ENCODE measurements around the gene MCCC2. TPM values are rescaled to one million over a fixed set of nuclear protein-coding genes. Genes with fewer than 3 reads are reported as not detected.

MCCC2 gene
- total RNA-seq, 4 donors from 2014 or later: 32.8 to 73.5 (median 37.4) TPM

DNA sequence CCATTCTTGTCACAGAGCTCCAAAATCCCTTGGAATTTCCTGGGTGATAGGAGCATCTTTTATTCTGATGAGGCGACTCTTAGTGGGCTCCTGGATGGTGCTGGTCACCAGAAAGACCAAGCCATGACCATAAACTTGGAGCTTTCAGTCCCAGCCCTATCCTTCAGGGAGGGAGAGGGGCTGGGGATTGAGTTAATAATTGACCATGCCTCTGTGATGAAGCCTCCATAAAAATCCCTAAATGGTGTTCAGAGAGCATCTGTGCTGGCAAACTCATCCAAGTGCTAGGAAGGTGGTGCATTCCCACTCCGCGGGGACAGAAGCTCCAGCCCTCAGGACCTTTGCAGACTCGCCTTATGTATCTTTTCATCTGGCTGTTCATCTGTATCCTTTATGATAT lies 28.7 kb downstream of the MCCC2 start:
- TF ChIP-seq, protein P1, sequence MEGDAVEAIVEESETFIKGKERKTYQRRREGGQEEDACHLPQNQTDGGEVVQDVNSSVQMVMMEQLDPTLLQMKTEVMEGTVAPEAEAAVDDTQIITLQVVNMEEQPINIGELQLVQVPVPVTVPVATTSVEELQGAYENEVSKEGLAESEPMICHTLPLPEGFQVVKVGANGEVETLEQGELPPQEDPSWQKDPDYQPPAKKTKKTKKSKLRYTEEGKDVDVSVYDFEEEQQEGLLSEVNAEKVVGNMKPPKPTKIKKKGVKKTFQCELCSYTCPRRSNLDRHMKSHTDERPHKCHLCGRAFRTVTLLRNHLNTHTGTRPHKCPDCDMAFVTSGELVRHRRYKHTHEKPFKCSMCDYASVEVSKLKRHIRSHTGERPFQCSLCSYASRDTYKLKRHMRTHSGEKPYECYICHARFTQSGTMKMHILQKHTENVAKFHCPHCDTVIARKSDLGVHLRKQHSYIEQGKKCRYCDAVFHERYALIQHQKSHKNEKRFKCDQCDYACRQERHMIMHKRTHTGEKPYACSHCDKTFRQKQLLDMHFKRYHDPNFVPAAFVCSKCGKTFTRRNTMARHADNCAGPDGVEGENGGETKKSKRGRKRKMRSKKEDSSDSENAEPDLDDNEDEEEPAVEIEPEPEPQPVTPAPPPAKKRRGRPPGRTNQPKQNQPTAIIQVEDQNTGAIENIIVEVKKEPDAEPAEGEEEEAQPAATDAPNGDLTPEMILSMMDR (IDR thresholded peaks at IDR 0.05): no peak

DNA sequence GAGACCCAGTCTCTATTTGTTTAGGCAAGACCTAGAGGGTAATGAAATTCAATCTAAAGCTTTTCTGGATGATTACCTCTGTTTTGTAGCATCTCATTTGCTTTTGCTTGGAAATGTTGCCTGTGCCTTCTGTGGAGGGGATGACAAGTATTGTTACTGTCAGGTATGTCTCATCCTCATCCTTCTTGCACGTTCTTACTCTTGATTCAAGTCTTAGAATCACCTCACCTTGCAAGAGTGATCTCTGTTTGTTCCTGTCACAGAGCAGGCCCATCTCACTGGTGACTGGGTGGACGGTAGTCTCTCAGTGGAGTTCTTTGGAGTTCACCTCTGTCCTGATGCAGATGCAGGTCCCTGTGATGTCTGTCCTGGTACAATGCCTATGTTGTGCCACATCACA lies 33.5 kb downstream of the MCCC2 start:
- TF ChIP-seq, protein P1 (IDR thresholded peaks at IDR 0.05): no peak
- ATAC-seq (ENCODE audit: low FRiP score) (no peak), DNase-seq (ENCODE audit: low spot score) (no peak)

More for the DNA sequence above, 28.7 kb downstream of the MCCC2 start:
- DNase-seq (ENCODE audit: low spot score) (no peak), ATAC-seq (ENCODE audit: low FRiP score) (no peak)

DNA sequence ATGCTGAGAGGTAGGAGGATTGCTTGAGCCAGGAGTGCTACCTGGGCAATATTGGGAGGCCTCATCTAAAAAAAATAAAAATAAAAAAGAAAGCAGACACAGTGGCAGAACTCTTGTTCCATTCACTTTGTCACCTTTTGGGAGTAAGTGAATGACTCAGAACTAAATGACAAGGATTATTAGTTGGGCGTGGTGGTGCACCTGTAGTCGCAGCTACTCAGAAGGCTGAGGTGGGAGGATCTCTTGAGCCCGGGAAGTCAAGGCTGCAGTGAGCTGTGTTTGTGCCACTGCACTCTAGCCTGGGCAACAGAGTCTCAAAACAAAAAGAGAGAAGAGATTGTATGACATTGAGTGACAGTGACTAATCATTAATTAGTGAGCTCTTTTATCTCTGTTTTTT lies 34.1 kb downstream of the MCCC2 start:
- ATAC-seq (ENCODE audit: low FRiP score) (no peak), DNase-seq (ENCODE audit: low spot score) (no peak)
- TF ChIP-seq, protein P1 (IDR thresholded peaks at IDR 0.05): no peak

DNA sequence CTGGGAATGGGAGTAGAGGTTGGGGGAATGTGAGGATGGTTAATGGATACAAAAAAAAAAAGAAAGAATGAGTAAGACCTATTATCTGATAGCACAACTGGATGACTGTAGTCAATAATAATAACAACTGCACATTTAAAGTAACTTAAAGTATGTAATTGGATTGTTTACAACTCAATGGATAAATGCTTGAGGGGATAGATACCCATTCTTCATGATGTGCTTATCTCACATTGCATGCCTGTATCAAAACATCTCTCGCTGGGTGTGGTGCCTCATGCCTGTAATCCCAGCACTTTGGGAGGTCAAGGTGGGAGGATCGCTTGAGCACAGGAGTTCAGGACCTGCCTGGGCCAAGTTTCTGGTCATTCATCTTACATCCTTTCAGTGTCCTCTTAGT lies 34.6 kb downstream of the MCCC2 start:
- ATAC-seq (ENCODE audit: low FRiP score): no peak

DNA sequence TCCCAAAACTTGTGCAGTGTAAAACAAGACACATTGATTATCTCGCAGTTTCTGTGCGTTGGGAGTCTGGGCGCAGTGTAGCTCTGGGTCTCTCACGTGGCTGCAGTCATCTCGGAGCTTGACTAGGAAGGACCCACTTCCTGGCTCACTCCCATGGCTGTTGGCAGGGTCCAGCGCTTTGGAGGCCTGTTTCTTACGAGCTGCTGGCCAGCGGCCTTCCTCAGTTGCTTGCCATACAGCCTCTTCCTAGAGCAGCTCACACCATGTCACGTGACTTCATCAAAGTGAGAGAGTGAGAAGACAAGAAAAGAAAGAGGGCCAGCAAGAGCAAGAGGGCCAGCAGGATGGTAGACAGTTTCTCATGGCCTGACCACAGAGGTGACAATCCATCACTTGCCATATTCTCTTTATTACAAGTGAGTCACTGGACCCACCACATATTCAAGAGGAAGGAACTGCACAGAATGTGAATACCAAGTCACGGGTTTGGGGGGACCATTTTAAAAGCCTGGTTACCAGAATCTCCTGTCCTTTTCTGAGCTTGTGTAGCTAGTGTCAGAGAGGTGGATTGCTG lies 36.2 kb downstream of the MCCC2 start:
- ATAC-seq (ENCODE audit: low FRiP score) (no peak), DNase-seq (ENCODE audit: low spot score) (no peak)
- TF ChIP-seq, protein P1 (IDR thresholded peaks at IDR 0.05): no peak

More for the DNA sequence above, 34.6 kb downstream of the MCCC2 start:
- DNase-seq (ENCODE audit: low spot score): no peak
- TF ChIP-seq, protein P1 (IDR thresholded peaks at IDR 0.05): no peak

DNA sequence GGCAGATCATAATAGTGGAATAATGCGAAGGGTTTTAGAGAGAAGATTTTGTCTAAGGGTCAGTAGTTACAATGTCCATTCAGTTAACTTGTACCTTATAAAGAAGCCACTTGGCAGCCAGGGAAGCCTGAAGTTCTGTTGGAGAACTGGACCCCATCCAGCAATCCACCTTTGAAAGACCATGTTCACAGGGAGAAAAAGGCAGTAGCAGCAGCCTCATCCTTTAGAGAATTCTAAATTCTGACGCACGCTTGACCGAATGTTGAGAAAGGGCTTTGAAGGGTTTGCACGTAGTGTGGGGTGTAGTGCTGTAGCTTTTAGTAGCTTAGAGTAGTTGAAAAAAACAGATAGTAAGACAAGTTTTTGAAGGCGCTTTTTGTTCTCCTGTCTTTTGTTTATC lies 42.8 kb downstream of the MCCC2 start:
- TF ChIP-seq, protein P1 (IDR thresholded peaks at IDR 0.05): no peak
- no peak for ATAC-seq (ENCODE audit: low FRiP score)

DNA sequence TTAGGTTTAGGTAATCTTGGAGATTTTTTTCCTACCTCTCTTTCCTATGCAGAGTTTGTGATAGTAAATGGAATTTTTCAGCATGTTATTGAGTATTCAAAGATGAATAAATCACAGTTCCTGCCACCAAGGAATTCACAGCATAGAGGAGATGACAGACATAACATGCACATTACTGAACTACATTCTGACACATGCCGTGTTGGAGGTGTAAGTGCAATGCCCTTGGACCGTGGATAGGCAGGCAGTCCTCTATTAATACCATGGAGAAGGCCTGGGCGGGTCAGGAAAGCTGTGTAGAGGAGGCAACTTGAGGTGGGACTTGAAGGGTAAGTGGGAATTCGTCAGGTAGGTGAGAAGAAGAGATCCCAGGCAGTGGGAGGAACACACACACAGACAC lies 43.9 kb downstream of the MCCC2 start:
- no peak for ATAC-seq (ENCODE audit: low FRiP score)
- TF ChIP-seq, protein P1 (IDR thresholded peaks at IDR 0.05): no peak
- no peak for DNase-seq (ENCODE audit: low spot score)

More for the DNA sequence above, 42.8 kb downstream of the MCCC2 start:
- DNase-seq (ENCODE audit: low spot score): no peak
